ENCODE results near the gene RASSF10.
"Not testable (repeated sequence)": the region's sequence is repeated elsewhere in the genome, so short reads cannot be mapped to it uniquely, and the experiment has no call there.

The RASSF10 gene

GRCh38 chr11:13040969-13041561 lies 31.9 kb downstream of the RASSF10 start:
- TF ChIP-seq CTCF (IDR thresholded peaks at IDR 0.05; ENCODE audit: control insufficient read depth, extremely low read depth, insufficient read depth) = no peak
- H3K4me3 ChIP-seq (ENCODE audit: low read depth, low read length) = no peak overlapping the region
- no peak for DNase-seq (ENCODE audit: low read depth)

- H3K4me3 ChIP-seq (ENCODE audit: low read depth, low read length) = no peak overlapping the region
- DNase-seq (ENCODE audit: low read depth) = no peak
- TF ChIP-seq CTCF (IDR thresholded peaks at IDR 0.05; ENCODE audit: control insufficient read depth, extremely low read depth, insufficient read depth) = no peak
Observed at GRCh38 chr11:13042873-13043342, 33.8 kb downstream of the RASSF10 start.

- H3K4me3 ChIP-seq (ENCODE audit: low read depth, low read length) = no peak overlapping the region
- TF ChIP-seq CTCF (IDR thresholded peaks at IDR 0.05; ENCODE audit: control insufficient read depth, extremely low read depth, insufficient read depth) = no peak
- no peak for DNase-seq (ENCODE audit: low read depth)
Observed at GRCh38 chr11:13043912-13044628, 35.0 kb downstream of the RASSF10 start.

GRCh38 chr11:13045089-13045488 lies 36.0 kb downstream of the RASSF10 start:
- H3K4me3 ChIP-seq (ENCODE audit: low read depth, low read length); DNase-seq (ENCODE audit: low read depth): not testable (repeated sequence)

- H3K4me3 ChIP-seq (ENCODE audit: low read depth, low read length) = no peak overlapping the region
- DNase-seq (ENCODE audit: low read depth) = no peak
- TF ChIP-seq CTCF (IDR thresholded peaks at IDR 0.05; ENCODE audit: control insufficient read depth, extremely low read depth, insufficient read depth) = no peak
Observed at GRCh38 chr11:13045734-13046133, 36.6 kb downstream of the RASSF10 start.

GRCh38 chr11:13046637-13047570 lies 37.8 kb downstream of the RASSF10 start:
- TF ChIP-seq CTCF (IDR thresholded peaks at IDR 0.05; ENCODE audit: control insufficient read depth, extremely low read depth, insufficient read depth) = no peak
- no peak overlapping the region for H3K4me3 ChIP-seq (ENCODE audit: low read depth, low read length)
- DNase-seq (ENCODE audit: low read depth) = no peak

- no peak for TF ChIP-seq CTCF (IDR thresholded peaks at IDR 0.05; ENCODE audit: control insufficient read depth, extremely low read depth, insufficient read depth)
- H3K4me3 ChIP-seq (ENCODE audit: low read depth, low read length) = no peak overlapping the region
Observed at GRCh38 chr11:13047884-13048283, 38.8 kb downstream of the RASSF10 start.

More at GRCh38 chr11:13047884-13048283, 38.8 kb downstream of the RASSF10 start:
- DNase-seq (ENCODE audit: low read depth) = no peak

Measured in LNCaP clone FGC (cell line).